Measurements from ENCODE around the gene NTNG2. TPM values are rescaled to one million over a fixed set of nuclear protein-coding genes. Genes with fewer than 3 reads are reported as not detected.

Gene NTNG2
- total and polyA plus RNA-seq, 9 of the 15 experiments (the other 6 are each of a cell fraction or from before 2014, with no cell fraction given): 0.01 to 0.11 (median 0.09) TPM; not detected in 6

GRCh38 chr9:132232522-132232921 lies 70.7 kb downstream of the NTNG2 start:
- WGBS (ENCODE audit: insufficient coverage, low coverage, missing lambda C conversion rate): 0% methylated on average over 2 of the region's 3 CpGs
- no peaks in the 10 kb centered on the region for H3K36me3 ChIP-seq (ENCODE audit: control insufficient read depth, insufficient read depth, low read length)
- H3K4me1 ChIP-seq (replicated peaks in 1 of 2; ENCODE audit: control insufficient read depth in 2 of 2, insufficient read depth in 2 of 2, low read length in 2 of 2): peaks cover 0 to 11% of the 10 kb centered on the region in 2 experiments; a peak in 1 of 5 replicates
- TF ChIP-seq LARP7 (IDR thresholded peaks at IDR 0.05): no peak
- TF ChIP-seq, protein P1, sequence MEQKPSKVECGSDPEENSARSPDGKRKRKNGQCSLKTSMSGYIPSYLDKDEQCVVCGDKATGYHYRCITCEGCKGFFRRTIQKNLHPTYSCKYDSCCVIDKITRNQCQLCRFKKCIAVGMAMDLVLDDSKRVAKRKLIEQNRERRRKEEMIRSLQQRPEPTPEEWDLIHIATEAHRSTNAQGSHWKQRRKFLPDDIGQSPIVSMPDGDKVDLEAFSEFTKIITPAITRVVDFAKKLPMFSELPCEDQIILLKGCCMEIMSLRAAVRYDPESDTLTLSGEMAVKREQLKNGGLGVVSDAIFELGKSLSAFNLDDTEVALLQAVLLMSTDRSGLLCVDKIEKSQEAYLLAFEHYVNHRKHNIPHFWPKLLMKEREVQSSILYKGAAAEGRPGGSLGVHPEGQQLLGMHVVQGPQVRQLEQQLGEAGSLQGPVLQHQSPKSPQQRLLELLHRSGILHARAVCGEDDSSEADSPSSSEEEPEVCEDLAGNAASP (IDR thresholded peaks at IDR 0.05): no peak
- TF ChIP-seq DNMT1 (IDR thresholded peaks at IDR 0.05): no peak
- TF ChIP-seq ZNF354B (CRISPR knock-in tag; IDR thresholded peaks at IDR 0.05): no peak
- no peak for TF ChIP-seq GTF2B (IDR thresholded peaks at IDR 0.05; ENCODE audit: extremely low read depth, insufficient read length)
- TF ChIP-seq, protein P2, sequence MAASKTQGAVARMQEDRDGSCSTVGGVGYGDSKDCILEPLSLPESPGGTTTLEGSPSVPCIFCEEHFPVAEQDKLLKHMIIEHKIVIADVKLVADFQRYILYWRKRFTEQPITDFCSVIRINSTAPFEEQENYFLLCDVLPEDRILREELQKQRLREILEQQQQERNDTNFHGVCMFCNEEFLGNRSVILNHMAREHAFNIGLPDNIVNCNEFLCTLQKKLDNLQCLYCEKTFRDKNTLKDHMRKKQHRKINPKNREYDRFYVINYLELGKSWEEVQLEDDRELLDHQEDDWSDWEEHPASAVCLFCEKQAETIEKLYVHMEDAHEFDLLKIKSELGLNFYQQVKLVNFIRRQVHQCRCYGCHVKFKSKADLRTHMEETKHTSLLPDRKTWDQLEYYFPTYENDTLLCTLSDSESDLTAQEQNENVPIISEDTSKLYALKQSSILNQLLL (CRISPR knock-in tag; IDR thresholded peaks at IDR 0.05; ENCODE audit: borderline replicate concordance): no peak
- H3K9me1 ChIP-seq (ENCODE audit: control insufficient read depth, insufficient read depth, low read length): no peaks in the 10 kb centered on the region
- no peaks in the 10 kb centered on the region for H3K9me3 ChIP-seq (replicated peaks; ENCODE audit: control insufficient read depth, insufficient read depth, low read depth, low read length)
- no peaks in the 10 kb centered on the region for H3K79me2 ChIP-seq (ENCODE audit: control insufficient read depth, insufficient read depth, low read length)
- H4K20me1 ChIP-seq (replicated peaks; ENCODE audit: control insufficient read depth, insufficient read depth, low read length): peaks cover 10% of the 10 kb centered on the region; the same call in 1 of the 2 replicates
- H3K9ac ChIP-seq (ENCODE audit: insufficient read depth in 1 of 2, low read depth in 2 of 2, low read length in 2 of 2): no peak overlapping the region
- BruUV-seq (replicated peaks): no TSS peak
- ATAC-seq (no peak), DNase-seq (ENCODE audit: extremely low read depth in 1 of 4, low spot score in 3 of 4) (no peak), FAIRE-seq (no peak)
- ChIA-PET POLR2A (no interaction called here), CTCF (ENCODE audit: low intra/inter-chr PET ratio) (no interaction called here)
- no peak overlapping the region for H3K4me2 ChIP-seq (ENCODE audit: insufficient read depth, low read length)
- peaks cover 22 to 79% of the 10 kb centered on the region in 2 experiments; a peak in 4 of 5 replicates for H3K27me3 ChIP-seq (ENCODE audit: control insufficient read depth in 2 of 2, insufficient read depth in 2 of 2, low read length in 2 of 2)
- in situ Hi-C loops (cut with MboI): no loop called here
- H2AFZ ChIP-seq (ENCODE audit: low read depth, low read length): no peak overlapping the region
- intact Hi-C loops (cut with micrococcal nuclease): no loop called here
- H3K27ac ChIP-seq (ENCODE audit: extremely low read depth, low read depth, low read length): no peak overlapping the region
- no peak overlapping the region for H3K4me3 ChIP-seq
